SIG-M5 treated with dmso at 0.1 percent for 504 hours (cell line): ENCODE data around the gene RET.

Experiments used
- DNase-seq: peaks from one replicate; lab custom pipeline; 2025; ENCODE audit not compliant: unreplicated experiment; lab: John Stamatoyannopoulos, UW

Gene RET

GRCh38 chr10:43044448-43044921 lies 32.4 kb upstream of the RET start:
- DNase-seq, result no peak

GRCh38 chr10:43044961-43045621 lies 31.8 kb upstream of the RET start:
- DNase-seq, result no peak

- no peak for DNase-seq
Observed at GRCh38 chr10:43045631-43046287, 31.1 kb upstream of the RET start.

GRCh38 chr10:43046288-43046991 lies 30.4 kb upstream of the RET start:
- DNase-seq, result no peak

GRCh38 chr10:43047288-43047970 lies 29.4 kb upstream of the RET start:
- DNase-seq, result no peak

GRCh38 chr10:43048301-43049051 lies 28.4 kb upstream of the RET start:
- DNase-seq, result no peak

- no peak for DNase-seq
Observed at GRCh38 chr10:43049081-43049551, 27.8 kb upstream of the RET start.

- DNase-seq, result no peak
Observed at GRCh38 chr10:43050011-43050410, 26.9 kb upstream of the RET start.

GRCh38 chr10:43053825-43054224 lies 23.0 kb upstream of the RET start:
- no peak for DNase-seq

GRCh38 chr10:43054593-43054992 lies 22.3 kb upstream of the RET start:
- DNase-seq, result no peak

GRCh38 chr10:43055217-43055616 lies 21.7 kb upstream of the RET start:
- no peak for DNase-seq

- no peak for DNase-seq
Observed at GRCh38 chr10:43055991-43056567, 20.8 kb upstream of the RET start.

- DNase-seq, result no peak
Observed at GRCh38 chr10:43056568-43057011, 20.3 kb upstream of the RET start.

GRCh38 chr10:43057231-43057711 lies 19.6 kb upstream of the RET start:
- no peak for DNase-seq

GRCh38 chr10:43057831-43058340 lies 19.0 kb upstream of the RET start:
- no peak for DNase-seq

- no peak for DNase-seq
Observed at GRCh38 chr10:43058716-43059335, 18.0 kb upstream of the RET start.

- DNase-seq, result no peak
Observed at GRCh38 chr10:43059336-43059720, 17.5 kb upstream of the RET start.

- no peak for DNase-seq
Observed at GRCh38 chr10:43059828-43060227, 17.0 kb upstream of the RET start.

GRCh38 chr10:43060291-43060690 lies 16.6 kb upstream of the RET start:
- DNase-seq, result no peak
